ENCODE results near the gene GTPBP6. TPM values are rescaled to one million over a fixed set of nuclear protein-coding genes. Genes with fewer than 3 reads are reported as not detected.

Gene GTPBP6
- total RNA-seq, 6 experiments from 2014 or later: 35.1 to 40.2 (median 37.4) TPM

DNA sequence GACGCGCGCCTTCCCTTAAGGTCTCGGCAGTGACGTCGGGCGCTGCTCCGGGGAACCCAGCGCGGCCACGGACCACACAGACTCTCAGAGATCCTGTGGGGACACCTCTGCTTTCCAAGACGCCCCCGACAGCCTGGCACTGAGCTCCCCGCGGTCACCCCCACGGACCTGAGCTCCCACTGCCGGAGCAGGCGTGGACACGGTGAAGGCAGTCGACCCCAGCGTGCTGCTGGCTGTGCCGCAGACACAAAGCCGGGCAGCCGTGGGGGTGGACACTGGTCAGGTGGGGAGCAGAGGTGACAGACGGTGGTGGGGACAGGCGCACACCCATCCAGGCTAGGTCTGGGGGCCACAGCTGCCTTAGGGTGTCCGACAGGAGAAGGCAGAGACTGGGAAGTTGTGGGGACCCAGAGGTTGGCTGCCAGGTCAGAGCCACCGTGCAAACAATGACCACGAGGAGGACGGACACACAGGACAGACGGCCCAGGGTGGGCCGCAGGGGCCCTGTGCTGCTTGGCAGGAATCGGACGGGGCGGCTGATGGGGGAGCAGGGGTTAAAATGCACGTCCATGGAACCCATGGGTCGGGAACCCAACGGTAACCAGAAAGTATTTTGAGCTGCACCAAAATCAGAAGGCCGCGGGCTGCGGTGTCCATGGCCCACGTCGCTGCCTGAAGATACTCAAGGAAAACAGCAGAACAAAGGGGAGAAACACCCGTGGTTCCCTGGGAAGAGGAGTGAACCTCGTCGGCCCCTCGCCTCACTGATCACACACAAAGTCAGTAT is 16.6 kb upstream of the GTPBP6 start:
- H3K4me1 Mint-ChIP-seq (ENCODE audit: low read depth): no peaks in the 10 kb centered on the region
- H3K27ac Mint-ChIP-seq: no peak overlapping the region
- no peak for DNase-seq
- H3K4me3 Mint-ChIP-seq: no peak overlapping the region
- peaks cover 18% of the 10 kb centered on the region for H3K9me3 Mint-ChIP-seq
- TF ChIP-seq, protein P1, sequence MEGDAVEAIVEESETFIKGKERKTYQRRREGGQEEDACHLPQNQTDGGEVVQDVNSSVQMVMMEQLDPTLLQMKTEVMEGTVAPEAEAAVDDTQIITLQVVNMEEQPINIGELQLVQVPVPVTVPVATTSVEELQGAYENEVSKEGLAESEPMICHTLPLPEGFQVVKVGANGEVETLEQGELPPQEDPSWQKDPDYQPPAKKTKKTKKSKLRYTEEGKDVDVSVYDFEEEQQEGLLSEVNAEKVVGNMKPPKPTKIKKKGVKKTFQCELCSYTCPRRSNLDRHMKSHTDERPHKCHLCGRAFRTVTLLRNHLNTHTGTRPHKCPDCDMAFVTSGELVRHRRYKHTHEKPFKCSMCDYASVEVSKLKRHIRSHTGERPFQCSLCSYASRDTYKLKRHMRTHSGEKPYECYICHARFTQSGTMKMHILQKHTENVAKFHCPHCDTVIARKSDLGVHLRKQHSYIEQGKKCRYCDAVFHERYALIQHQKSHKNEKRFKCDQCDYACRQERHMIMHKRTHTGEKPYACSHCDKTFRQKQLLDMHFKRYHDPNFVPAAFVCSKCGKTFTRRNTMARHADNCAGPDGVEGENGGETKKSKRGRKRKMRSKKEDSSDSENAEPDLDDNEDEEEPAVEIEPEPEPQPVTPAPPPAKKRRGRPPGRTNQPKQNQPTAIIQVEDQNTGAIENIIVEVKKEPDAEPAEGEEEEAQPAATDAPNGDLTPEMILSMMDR (IDR thresholded peaks at IDR 0.05): no peak
- H3K27me3 Mint-ChIP-seq (ENCODE audit: insufficient read depth): peaks cover 7% of the 10 kb centered on the region
- H3K36me3 Mint-ChIP-seq (ENCODE audit: low read depth): peaks cover 35% of the 10 kb centered on the region

DNA sequence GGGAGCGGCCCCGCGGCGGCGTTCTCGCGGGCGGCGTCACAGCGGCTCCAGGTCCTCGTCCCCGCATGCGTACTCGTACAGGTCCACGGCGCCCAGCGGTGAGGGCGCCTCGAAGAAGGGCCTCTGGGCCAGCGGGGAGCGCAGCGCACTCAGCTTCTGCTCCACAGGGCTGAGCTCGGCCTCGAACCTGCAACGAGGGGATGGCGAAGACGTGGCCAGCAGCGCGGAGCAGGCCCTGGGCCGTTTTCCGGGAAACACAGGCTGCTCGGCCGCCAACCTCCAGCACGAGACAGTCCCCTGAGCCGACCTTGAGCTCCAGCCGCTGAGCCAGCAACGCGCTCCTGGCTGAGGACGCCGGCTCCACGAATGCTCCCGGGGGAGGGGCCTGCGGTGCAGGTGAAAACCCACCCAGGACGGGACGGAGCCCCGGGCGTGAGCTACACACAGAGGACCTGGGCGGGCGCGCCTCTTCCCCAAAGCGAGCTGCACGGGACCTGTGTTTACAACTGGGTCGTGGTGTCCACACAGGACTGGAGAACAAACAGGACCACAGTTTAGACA is 15.8 kb upstream of the GTPBP6 start:
- Mint-ChIP-seq H3K27me3 (ENCODE audit: insufficient read depth) (peaks cover 8% of the 10 kb centered on the region), H3K4me1 (ENCODE audit: low read depth) (no peaks in the 10 kb centered on the region), H3K27ac (no peak overlapping the region), H3K9me3 (peaks cover 18% of the 10 kb centered on the region), H3K36me3 (ENCODE audit: low read depth) (peaks cover 35% of the 10 kb centered on the region), H3K4me3 (no peak overlapping the region)
- DNase-seq: no peak
- TF ChIP-seq, protein P1 (IDR thresholded peaks at IDR 0.05): no peak

DNA sequence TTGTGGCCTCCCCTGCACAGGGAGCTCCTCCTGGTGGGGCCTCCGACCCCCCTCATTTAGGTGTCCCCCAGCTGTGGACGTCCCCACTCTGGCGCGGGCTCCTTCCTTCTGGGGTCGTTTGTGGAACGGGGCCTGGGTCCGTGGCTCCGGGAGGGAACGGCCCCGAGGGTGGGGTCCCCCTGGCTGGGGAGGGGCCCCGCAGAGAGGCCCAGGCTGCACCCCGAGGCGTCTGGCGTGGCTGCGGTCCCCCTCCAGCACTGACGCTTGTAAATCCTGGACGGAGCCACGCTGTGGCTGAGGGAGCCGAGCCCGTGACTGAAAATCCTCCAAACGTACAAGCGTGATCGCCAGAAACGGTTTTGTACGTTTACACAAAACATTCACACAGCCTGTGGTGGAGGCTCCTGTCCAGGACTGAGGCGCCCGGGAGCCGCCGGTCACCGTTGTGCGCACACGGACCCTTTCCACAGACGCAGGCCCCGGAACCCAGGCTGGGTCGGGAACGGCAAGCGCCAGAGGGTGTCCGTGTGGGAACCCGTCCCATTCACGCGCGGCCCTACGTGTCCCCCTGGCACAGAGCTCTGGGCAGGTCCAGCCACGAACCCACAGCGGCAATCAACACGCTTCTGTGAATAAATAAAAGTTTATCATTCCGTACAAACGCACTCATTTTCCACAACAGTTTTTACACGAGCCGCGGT is 15.2 kb upstream of the GTPBP6 start:
- DNase-seq: no peak
- TF ChIP-seq, protein P1 (IDR thresholded peaks at IDR 0.05): no peak
- Mint-ChIP-seq H3K36me3 (ENCODE audit: low read depth) (peaks cover 35% of the 10 kb centered on the region), H3K27me3 (ENCODE audit: insufficient read depth) (peaks cover 7% of the 10 kb centered on the region), H3K4me1 (ENCODE audit: low read depth) (no peaks in the 10 kb centered on the region), H3K4me3 (no peak overlapping the region), H3K9me3 (peaks cover 18% of the 10 kb centered on the region), H3K27ac (no peak overlapping the region)

DNA sequence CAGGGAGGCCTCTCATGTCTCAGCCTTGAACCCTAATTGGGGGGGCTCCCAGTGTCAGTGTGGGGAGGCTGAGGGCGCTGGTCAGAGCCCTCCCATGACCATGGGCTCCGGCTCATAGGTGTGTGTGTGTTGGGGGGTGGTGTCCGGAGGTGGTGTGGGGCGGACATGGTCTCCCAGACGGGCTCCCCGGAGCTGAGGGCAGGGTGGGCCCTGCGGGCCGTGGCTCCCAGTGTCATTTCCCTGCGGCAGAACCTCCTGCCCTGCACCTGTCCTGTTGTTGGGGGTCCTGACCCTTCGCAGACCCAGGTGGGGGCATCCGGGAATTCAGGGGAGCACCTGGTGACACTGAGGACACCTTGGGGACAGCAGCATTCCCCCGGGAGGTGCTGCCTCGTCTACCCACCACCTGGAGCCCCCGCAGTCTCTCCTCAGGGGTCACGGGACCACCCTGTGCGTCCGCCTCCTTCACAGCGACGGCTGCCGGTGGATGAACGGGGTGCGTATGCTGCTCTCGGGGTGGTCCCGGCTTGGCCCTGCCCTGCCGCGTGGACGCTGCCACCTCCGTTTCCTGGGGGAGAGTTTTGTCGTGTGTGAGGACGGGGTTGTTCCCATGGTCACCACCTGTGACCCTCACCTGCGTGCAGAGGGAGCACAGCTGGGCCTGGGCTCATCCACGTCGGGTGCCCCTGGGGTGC is 14.5 kb upstream of the GTPBP6 start:
- Mint-ChIP-seq H3K4me1 (ENCODE audit: low read depth) (no peaks in the 10 kb centered on the region), H3K27ac (no peak overlapping the region), H3K27me3 (ENCODE audit: insufficient read depth) (peaks cover 7% of the 10 kb centered on the region), H3K4me3 (no peak overlapping the region), H3K36me3 (ENCODE audit: low read depth) (peaks cover 33% of the 10 kb centered on the region), H3K9me3 (peaks cover 17% of the 10 kb centered on the region)
- TF ChIP-seq, protein P1 (IDR thresholded peaks at IDR 0.05): no peak
- no peak for DNase-seq

DNA sequence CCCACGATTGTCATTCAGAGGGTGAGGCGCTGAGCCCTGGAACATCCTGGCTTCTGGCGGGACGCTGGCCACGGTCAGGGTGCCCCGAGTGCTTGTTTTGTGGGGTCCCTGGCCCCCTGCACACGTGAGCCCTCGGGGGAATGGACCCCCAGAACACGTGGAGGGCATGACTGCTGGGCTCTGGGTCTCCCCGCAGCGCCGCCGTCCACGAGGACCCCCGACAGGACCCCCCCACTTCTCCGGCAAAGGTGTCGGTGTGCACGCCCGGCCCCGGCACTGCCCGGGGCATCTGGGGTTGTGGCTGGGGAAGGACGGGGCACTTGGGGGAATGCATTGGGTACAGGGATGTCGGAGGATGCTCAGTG is 13.9 kb upstream of the GTPBP6 start:
- Mint-ChIP-seq H3K36me3 (ENCODE audit: low read depth) (peaks cover 27% of the 10 kb centered on the region), H3K27me3 (ENCODE audit: insufficient read depth) (peaks cover 7% of the 10 kb centered on the region), H3K27ac (no peak overlapping the region), H3K9me3 (peaks cover 12% of the 10 kb centered on the region), H3K4me3 (no peak overlapping the region), H3K4me1 (ENCODE audit: low read depth) (no peaks in the 10 kb centered on the region)
- DNase-seq: no peak
- TF ChIP-seq, protein P1 (IDR thresholded peaks at IDR 0.05): no peak

All from HFFc6 (cell line).